Activated T-cell treated with anti-CD3 and anti-CD28 coated beads, Interleukin-2, amount 50 U/mL, for 4 hours (primary cell): Measurements from ENCODE around the gene ANKRD31. TPM values are rescaled to one million over a fixed set of nuclear protein-coding genes. Genes with fewer than 3 reads are reported as not detected.
"Not testable (repeated sequence)": the region's sequence is repeated elsewhere in the genome, so short reads cannot be mapped to it uniquely, and the experiment has no call there.

Experiments
- ATAC-seq, 2 donors: fragments of 200-7000 bp; cut with Tn5 transposase; one replicate each; pipeline ENCODE4 v1.10.0; 2021
- DNase-seq: peaks from one replicate; pipeline ENCODE4 v3.0.0-alpha.2; 2020
- H3K27me3 Mint-ChIP-seq: one replicate; pipeline ENCODE4 v1.8.0; 2021; ENCODE audit warnings: low read depth, mixed read lengths
- H3K36me3 Mint-ChIP-seq: one replicate; pipeline ENCODE4 v1.8.0; 2022; ENCODE audit warnings: mixed read lengths; ENCODE audit not compliant: insufficient read depth
- H3K4me1 Mint-ChIP-seq: one replicate; pipeline ENCODE4 v1.8.0; 2021; ENCODE audit warnings: low read depth, mixed read lengths
- H3K4me3 Mint-ChIP-seq: one replicate; pipeline ENCODE4 v1.8.0; 2021; ENCODE audit warnings: mild to moderate bottlenecking, moderate library complexity, mixed read lengths
- H3K9me3 Mint-ChIP-seq: one replicate; pipeline ENCODE4 v1.8.0; 2021; ENCODE audit warnings: mixed read lengths
- total RNA-seq, 3 donors: library from RNA; stranded (reverse); gene quantifications; one replicate each; pipeline ENCODE4 v1.2.1, GENCODE V29; 2021

Gene ANKRD31
- total RNA-seq, result under 1 TPM; 0.37 to 0.56 (median 0.41) TPM

GRCh38 chr5:75236322-75237316 is at the start of gene ANKRD31:
Gene ANKRD31 (minus strand): TSS chr5:75236878. CDS start chr5:75236686, 192 bp downstream.
- ATAC-seq, result peak; percentile 99
- peak; percentile 87 for DNase-seq
- H3K27me3 Mint-ChIP-seq, result no peaks in the 10 kb centered on the region
- no peaks in the 10 kb centered on the region for H3K36me3 Mint-ChIP-seq
- no peaks in the 10 kb centered on the region for H3K9me3 Mint-ChIP-seq
- peaks cover 12% of the 10 kb centered on the region for H3K4me1 Mint-ChIP-seq
- peak within 1 kb of the TSS; percentile 89 for H3K4me3 Mint-ChIP-seq

- H3K4me3 Mint-ChIP-seq, result no peak overlapping the region
- no peaks in the 10 kb centered on the region for H3K4me1 Mint-ChIP-seq
- H3K27me3 Mint-ChIP-seq, result peaks cover 6% of the 10 kb centered on the region
- H3K36me3 Mint-ChIP-seq, result no peaks in the 10 kb centered on the region
- peaks cover 3% of the 10 kb centered on the region for H3K9me3 Mint-ChIP-seq
- no peak for DNase-seq
- ATAC-seq, result no peak
These were observed 49.6 kb upstream of the ANKRD31 start for GRCh38 chr5:75286211-75286773.

GRCh38 chr5:75282581-75282980 is 45.9 kb upstream of the ANKRD31 start:
- Mint-ChIP-seq H3K4me1 (peaks cover 4% of the 10 kb centered on the region), H3K9me3 (no peaks in the 10 kb centered on the region), H3K27me3 (peaks cover 7% of the 10 kb centered on the region), H3K36me3 (no peaks in the 10 kb centered on the region), H3K4me3 (no peak overlapping the region)
- no peak for DNase-seq
- ATAC-seq, result no peak

- H3K9me3 Mint-ChIP-seq, result no peaks in the 10 kb centered on the region
- peaks cover 4% of the 10 kb centered on the region for H3K4me1 Mint-ChIP-seq
- peaks cover 7% of the 10 kb centered on the region for H3K27me3 Mint-ChIP-seq
- DNase-seq, result no peak
- no peaks in the 10 kb centered on the region for H3K36me3 Mint-ChIP-seq
- no peak overlapping the region for H3K4me3 Mint-ChIP-seq
- no peak for ATAC-seq
These were observed 45.2 kb upstream of the ANKRD31 start for GRCh38 chr5:75281716-75282465.

GRCh38 chr5:75279321-75279720 is 42.6 kb upstream of the ANKRD31 start:
- H3K36me3 Mint-ChIP-seq, result no peaks in the 10 kb centered on the region
- DNase-seq, result no peak
- no peak for ATAC-seq
- H3K9me3 Mint-ChIP-seq, result no peaks in the 10 kb centered on the region
- peaks cover 7% of the 10 kb centered on the region for H3K27me3 Mint-ChIP-seq
- peaks cover 4% of the 10 kb centered on the region for H3K4me1 Mint-ChIP-seq
- no peak overlapping the region for H3K4me3 Mint-ChIP-seq

- DNase-seq (no peak), ATAC-seq (no peak)
- Mint-ChIP-seq H3K27me3 (peaks cover 5% of the 10 kb centered on the region), H3K9me3 (no peaks in the 10 kb centered on the region), H3K36me3 (no peaks in the 10 kb centered on the region), H3K4me3 (no peak overlapping the region), H3K4me1 (peaks cover 4% of the 10 kb centered on the region)
These were observed 40.8 kb upstream of the ANKRD31 start for GRCh38 chr5:75277463-75277862.

- no peak for ATAC-seq
- peaks cover 4% of the 10 kb centered on the region for H3K4me1 Mint-ChIP-seq
These were observed 39.1 kb upstream of the ANKRD31 start for GRCh38 chr5:75275756-75276155.

GRCh38 chr5:75275147-75275546 is 38.5 kb upstream of the ANKRD31 start:
- Mint-ChIP-seq H3K9me3 (no peaks in the 10 kb centered on the region), H3K4me3 (no peak overlapping the region), H3K36me3 (no peaks in the 10 kb centered on the region), H3K27me3 (peaks cover 2% of the 10 kb centered on the region), H3K4me1 (peaks cover 4% of the 10 kb centered on the region)
- no peak for DNase-seq
- no peak for ATAC-seq

More at GRCh38 chr5:75275756-75276155, 39.1 kb upstream of the ANKRD31 start:
- Mint-ChIP-seq H3K36me3 (no peaks in the 10 kb centered on the region), H3K27me3 (peaks cover 2% of the 10 kb centered on the region), H3K9me3 (no peaks in the 10 kb centered on the region), H3K4me3 (no peak overlapping the region)
- DNase-seq, result no peak

GRCh38 chr5:75274486-75274885 is 37.8 kb upstream of the ANKRD31 start:
- H3K27me3 Mint-ChIP-seq, result peaks cover 2% of the 10 kb centered on the region
- H3K36me3 Mint-ChIP-seq, result no peaks in the 10 kb centered on the region
- no peak overlapping the region for H3K4me3 Mint-ChIP-seq
- H3K4me1 Mint-ChIP-seq, result peaks cover 2% of the 10 kb centered on the region
- H3K9me3 Mint-ChIP-seq, result no peaks in the 10 kb centered on the region
- no peak for ATAC-seq
- DNase-seq, result no peak

- not testable (repeated sequence) for H3K9me3 Mint-ChIP-seq, H3K4me3 Mint-ChIP-seq, H3K4me1 Mint-ChIP-seq, H3K36me3 Mint-ChIP-seq, H3K27me3 Mint-ChIP-seq, DNase-seq, ATAC-seq
These were observed 33.9 kb upstream of the ANKRD31 start for GRCh38 chr5:75270605-75271004.

GRCh38 chr5:75265731-75266130 is 29.1 kb upstream of the ANKRD31 start:
- H3K9me3 Mint-ChIP-seq, result no peaks in the 10 kb centered on the region
- peaks cover 7% of the 10 kb centered on the region for H3K27me3 Mint-ChIP-seq
- no peak for ATAC-seq
- no peaks in the 10 kb centered on the region for H3K36me3 Mint-ChIP-seq
- H3K4me3 Mint-ChIP-seq, result no peak overlapping the region
- H3K4me1 Mint-ChIP-seq, result peaks cover 2% of the 10 kb centered on the region
- no peak for DNase-seq

GRCh38 chr5:75262271-75262670 is 25.6 kb upstream of the ANKRD31 start:
- H3K4me1 Mint-ChIP-seq, result peaks cover 2% of the 10 kb centered on the region
- H3K36me3 Mint-ChIP-seq, result no peaks in the 10 kb centered on the region
- H3K27me3 Mint-ChIP-seq, result peaks cover 12% of the 10 kb centered on the region
- H3K9me3 Mint-ChIP-seq, result no peaks in the 10 kb centered on the region
- ATAC-seq (no peak), DNase-seq (no peak)
- H3K4me3 Mint-ChIP-seq, result no peak overlapping the region

- ATAC-seq, result no peak
- Mint-ChIP-seq H3K27me3 (peaks cover 17% of the 10 kb centered on the region), H3K36me3 (no peaks in the 10 kb centered on the region), H3K4me3 (no peak overlapping the region), H3K9me3 (peaks cover 6% of the 10 kb centered on the region), H3K4me1 (peaks cover 2% of the 10 kb centered on the region)
- DNase-seq, result no peak
These were observed 24.0 kb upstream of the ANKRD31 start for GRCh38 chr5:75260708-75261107.

GRCh38 chr5:75250452-75250851 is 13.8 kb upstream of the ANKRD31 start:
- ATAC-seq, result not testable (repeated sequence)

More at GRCh38 chr5:75250452-75250851, 13.8 kb upstream of the ANKRD31 start:
- not testable (repeated sequence) for DNase-seq, H3K4me1 Mint-ChIP-seq, H3K4me3 Mint-ChIP-seq, H3K36me3 Mint-ChIP-seq, H3K9me3 Mint-ChIP-seq
- peaks cover 21% of the 10 kb centered on the region for H3K27me3 Mint-ChIP-seq
